ENCODE measurements around the gene NAT10.
A peak's percentile ranks its signal among the peaks of the same experiment; 100 is the strongest.
"Not testable (repeated sequence)": the region's sequence is repeated elsewhere in the genome, so short reads cannot be mapped to it uniquely, and the experiment has no call there.

The NAT10 gene

GRCh38 chr11:34105079-34105956, at the start of gene NAT10:
Gene NAT10, plus strand, starts transcription at chr11:34105629. Its CDS starts 2,597 bp downstream, at chr11:34108226.
- peak; percentile 98 for DNase-seq (ENCODE audit: low read depth)

GRCh38 chr11:34056672-34057071, 48.8 kb upstream of the NAT10 start:
- DNase-seq (ENCODE audit: low read depth) = no peak

- DNase-seq (ENCODE audit: low read depth) = no peak
Measured at GRCh38 chr11:34063061-34063795, 42.2 kb upstream of the NAT10 start.

GRCh38 chr11:34064291-34064690, 41.1 kb upstream of the NAT10 start:
- no peak for DNase-seq (ENCODE audit: low read depth)

GRCh38 chr11:34065505-34066203, 39.8 kb upstream of the NAT10 start:
- no peak for DNase-seq (ENCODE audit: low read depth)

- DNase-seq (ENCODE audit: low read depth) = not testable (repeated sequence)
Measured at GRCh38 chr11:34066766-34067165, 38.7 kb upstream of the NAT10 start.

GRCh38 chr11:34067383-34068065, 37.9 kb upstream of the NAT10 start:
- no peak for DNase-seq (ENCODE audit: low read depth)

- DNase-seq (ENCODE audit: low read depth) = no peak
Measured at GRCh38 chr11:34068111-34068510, 37.3 kb upstream of the NAT10 start.

GRCh38 chr11:34071306-34071705, 34.1 kb upstream of the NAT10 start:
- DNase-seq (ENCODE audit: low read depth) = not testable (repeated sequence)

GRCh38 chr11:34072041-34072440, 33.4 kb upstream of the NAT10 start:
- no peak for DNase-seq (ENCODE audit: low read depth)

GRCh38 chr11:34072832-34073231, 32.6 kb upstream of the NAT10 start:
- DNase-seq (ENCODE audit: low read depth) = no peak

- no peak for DNase-seq (ENCODE audit: low read depth)
Measured at GRCh38 chr11:34074391-34074790, 31.0 kb upstream of the NAT10 start.

- DNase-seq (ENCODE audit: low read depth) = no peak
Measured at GRCh38 chr11:34075178-34075820, 30.1 kb upstream of the NAT10 start.

GRCh38 chr11:34080609-34081008, 24.8 kb upstream of the NAT10 start:
- DNase-seq (ENCODE audit: low read depth) = no peak

GRCh38 chr11:34084637-34085036, 20.8 kb upstream of the NAT10 start:
- DNase-seq (ENCODE audit: low read depth) = no peak

- no peak for DNase-seq (ENCODE audit: low read depth)
Measured at GRCh38 chr11:34086554-34087283, 18.7 kb upstream of the NAT10 start.

GRCh38 chr11:34091825-34092224, 13.6 kb upstream of the NAT10 start:
- DNase-seq (ENCODE audit: low read depth) = no peak

GRCh38 chr11:34094900-34095299, 10.5 kb upstream of the NAT10 start:
- DNase-seq (ENCODE audit: low read depth) = not testable (repeated sequence)

- DNase-seq (ENCODE audit: low read depth) = no peak
Measured at GRCh38 chr11:34098813-34099212, 6.6 kb upstream of the NAT10 start.

- DNase-seq (ENCODE audit: low read depth) = no peak
Measured at GRCh38 chr11:34104680-34105078, 750 bp upstream of the NAT10 start.

All from HS-5 (cell line).